Right lobe of liver (tissue), 4 donors: ENCODE results near the gene ANKRD13B.

Source experiments
- POLR2A ChIP-seq: fragments of 450-650 bp; IDR thresholded peaks from one replicate; pipeline ENCODE4 v1.6.1; 2017; ENCODE audit warnings: antibody characterized with exemption, mild to moderate bottlenecking
- TF ChIP-seq, protein P1 (sequence below), 4 donors: fragments of 200-600 bp in 3 of 4; fragments of 450-650 bp in 1 of 4; IDR thresholded peaks; one replicate each; pipeline versions ENCODE4 v1.5.1 to v1.8.0; 2016 to 2022; ENCODE audit warnings: antibody characterized with exemption in 4 of 4, mild to moderate bottlenecking in 2 of 4
- donor health status: DM: no; HTN: no; CAD: no.
- donor health status: DM: no; HTN: no; CAD: no.
- donor health status: DM: no; HTN: yes; CAD: no.

GRCh38 chr17:29633886-29634285 is 41.0 kb downstream of the ANKRD13B start:
- no peak for TF ChIP-seq POLR2A
- TF ChIP-seq, protein P1, sequence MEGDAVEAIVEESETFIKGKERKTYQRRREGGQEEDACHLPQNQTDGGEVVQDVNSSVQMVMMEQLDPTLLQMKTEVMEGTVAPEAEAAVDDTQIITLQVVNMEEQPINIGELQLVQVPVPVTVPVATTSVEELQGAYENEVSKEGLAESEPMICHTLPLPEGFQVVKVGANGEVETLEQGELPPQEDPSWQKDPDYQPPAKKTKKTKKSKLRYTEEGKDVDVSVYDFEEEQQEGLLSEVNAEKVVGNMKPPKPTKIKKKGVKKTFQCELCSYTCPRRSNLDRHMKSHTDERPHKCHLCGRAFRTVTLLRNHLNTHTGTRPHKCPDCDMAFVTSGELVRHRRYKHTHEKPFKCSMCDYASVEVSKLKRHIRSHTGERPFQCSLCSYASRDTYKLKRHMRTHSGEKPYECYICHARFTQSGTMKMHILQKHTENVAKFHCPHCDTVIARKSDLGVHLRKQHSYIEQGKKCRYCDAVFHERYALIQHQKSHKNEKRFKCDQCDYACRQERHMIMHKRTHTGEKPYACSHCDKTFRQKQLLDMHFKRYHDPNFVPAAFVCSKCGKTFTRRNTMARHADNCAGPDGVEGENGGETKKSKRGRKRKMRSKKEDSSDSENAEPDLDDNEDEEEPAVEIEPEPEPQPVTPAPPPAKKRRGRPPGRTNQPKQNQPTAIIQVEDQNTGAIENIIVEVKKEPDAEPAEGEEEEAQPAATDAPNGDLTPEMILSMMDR (IDR thresholded peaks at IDR 0.05): no peak
